Endothelial cell of umbilical vein (primary cell): ENCODE results near the gene DCLRE1A.

Source experiments
- JUN ChIP-seq: IDR thresholded peaks from 2 replicates; pipeline ENCODE4 v1.6.1; 2011; ENCODE audit warnings: borderline replicate concordance, low read depth; ENCODE audit not compliant: insufficient read length, insufficient read depth
- POLR2A ChIP-seq: IDR thresholded peaks from 2 replicates; pipeline ENCODE4 v1.6.1; 2012; ENCODE audit warnings: low read depth, mild to moderate bottlenecking, control low read depth, low read length
- POLR2AphosphoS5 ChIP-seq: IDR thresholded peaks from 2 replicates; pipeline ENCODE4 v1.6.1; 2012; ENCODE audit warnings: low read depth, mild to moderate bottlenecking, control low read depth, low read length, moderate library complexity; ENCODE audit not compliant: insufficient read depth
- TF ChIP-seq, protein P1 (sequence below), 2 donors: IDR thresholded peaks; 1 replicate in 1 of 2; 2 replicates in 1 of 2; pipeline ENCODE4 v1.5.1; 2011; ENCODE audit warnings: low read length in 2 of 2, mild to moderate bottlenecking in 2 of 2, moderate library complexity in 2 of 2, control low read depth in 1 of 2, inconsistent platforms in 1 of 2, low read depth in 1 of 2; ENCODE audit not compliant: insufficient read depth in 1 of 2; ENCODE audit errors: extremely low read depth in 1 of 2

- TF ChIP-seq, protein P1, sequence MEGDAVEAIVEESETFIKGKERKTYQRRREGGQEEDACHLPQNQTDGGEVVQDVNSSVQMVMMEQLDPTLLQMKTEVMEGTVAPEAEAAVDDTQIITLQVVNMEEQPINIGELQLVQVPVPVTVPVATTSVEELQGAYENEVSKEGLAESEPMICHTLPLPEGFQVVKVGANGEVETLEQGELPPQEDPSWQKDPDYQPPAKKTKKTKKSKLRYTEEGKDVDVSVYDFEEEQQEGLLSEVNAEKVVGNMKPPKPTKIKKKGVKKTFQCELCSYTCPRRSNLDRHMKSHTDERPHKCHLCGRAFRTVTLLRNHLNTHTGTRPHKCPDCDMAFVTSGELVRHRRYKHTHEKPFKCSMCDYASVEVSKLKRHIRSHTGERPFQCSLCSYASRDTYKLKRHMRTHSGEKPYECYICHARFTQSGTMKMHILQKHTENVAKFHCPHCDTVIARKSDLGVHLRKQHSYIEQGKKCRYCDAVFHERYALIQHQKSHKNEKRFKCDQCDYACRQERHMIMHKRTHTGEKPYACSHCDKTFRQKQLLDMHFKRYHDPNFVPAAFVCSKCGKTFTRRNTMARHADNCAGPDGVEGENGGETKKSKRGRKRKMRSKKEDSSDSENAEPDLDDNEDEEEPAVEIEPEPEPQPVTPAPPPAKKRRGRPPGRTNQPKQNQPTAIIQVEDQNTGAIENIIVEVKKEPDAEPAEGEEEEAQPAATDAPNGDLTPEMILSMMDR (IDR thresholded peaks at IDR 0.05; ENCODE audit: extremely low read depth in 1 of 2, insufficient read depth in 1 of 2, low read depth in 1 of 2, low read length in 2 of 2) = no peak
- TF ChIP-seq JUN (no peak), POLR2AphosphoS5 (no peak), POLR2A (no peak)
These were observed 40.7 kb upstream of the DCLRE1A start for GRCh38 chr10:113894581-113894980.
